Activated CD4-positive, alpha-beta T cell treated with anti-CD3 and anti-CD28 coated beads for 36 hours (primary cell): ENCODE data around the gene FADD. TPM values are rescaled to one million over a fixed set of nuclear protein-coding genes. Genes with fewer than 3 reads are reported as not detected.

ENCODE experiments used
- total RNA-seq, 2 experiments: library from RNA; stranded (reverse); gene quantifications; one replicate each; pipeline ENCODE4 v1.2.3, GENCODE V29; 2021

The FADD gene
- total RNA-seq, 2 experiments from 2014 or later = 23.5 to 32.4 TPM

Other genes with a start within 250 kb of the FADD start
- gene ANO1, start 125.0 kb upstream of the FADD start, total RNA-seq = not detected
- gene PPFIA1, start 67.4 kb downstream of the FADD start, total RNA-seq = 10 to 100 TPM; 26.5 to 40.5 TPM
- 10 to 100 TPM; 40.9 to 41.1 TPM for gene CTTN, start 195.2 kb downstream of the FADD start, total RNA-seq